GM18951 (cell line): ENCODE measurements around the gene VMP1.
"Not testable (repeated sequence)": the region's sequence is repeated elsewhere in the genome, so short reads cannot be mapped to it uniquely, and the experiment has no call there.

Experiments
- POLR2A ChIP-seq: IDR thresholded peaks from 4 replicates; pipeline ENCODE4 v1.6.1; 2011; ENCODE audit warnings: mild to moderate bottlenecking; ENCODE audit not compliant: insufficient read length, insufficient read depth; ENCODE audit errors: extremely low read depth
- in situ Hi-C: fragments of 300-500 bp; cut with MboI; formaldehyde crosslinking; loops from one replicate; pipeline ENCODE4 v1.12.0; 2022; ENCODE audit warnings: low sequenced_read_pairs, mixed read lengths, inconsistent platforms; ENCODE audit not compliant: unreplicated experiment

The VMP1 gene

GRCh38 chr17:59783221-59784047, 76.0 kb downstream of the VMP1 start:
- in situ Hi-C loops, result no loop called here
- TF ChIP-seq POLR2A, result no peak

DNA sequence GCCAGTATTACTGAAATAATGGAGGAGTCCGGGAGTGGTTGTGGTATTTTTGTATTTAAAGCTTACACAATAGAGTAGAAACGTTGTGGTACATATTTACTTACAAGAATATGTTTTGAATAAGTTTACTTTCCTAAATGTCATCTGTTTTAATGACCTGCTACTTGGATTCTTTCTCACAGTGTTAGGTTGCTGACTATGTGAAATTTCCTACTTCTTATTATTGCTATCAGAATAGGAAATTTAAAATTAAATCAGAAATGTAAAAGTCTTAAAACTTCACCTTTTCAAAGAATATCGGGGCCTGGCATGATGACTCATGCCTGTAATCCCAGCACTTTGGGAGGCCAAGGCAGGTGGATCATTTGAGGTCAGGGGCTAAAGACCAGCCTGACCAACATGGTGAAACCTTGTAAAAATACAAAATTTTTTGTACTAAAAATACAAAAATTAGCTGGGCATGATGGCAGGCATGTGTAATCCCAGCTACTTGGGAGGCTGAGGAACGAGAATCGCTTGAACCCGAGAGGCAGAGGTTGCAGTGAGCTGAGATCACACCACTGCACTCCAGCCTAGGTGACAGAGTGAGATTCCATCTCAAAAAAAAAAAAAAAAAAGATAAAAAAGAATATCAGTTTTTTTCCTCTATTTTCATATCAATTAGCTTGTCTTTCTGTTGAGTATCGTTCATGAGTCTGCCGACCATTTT, 77.8 kb downstream of the VMP1 start:
- TF ChIP-seq POLR2A, result no peak
- in situ Hi-C loops, result no loop called here

- in situ Hi-C loops, result no loop called here
- TF ChIP-seq POLR2A, result peak; percentile 43
These were observed 78.7 kb downstream of the VMP1 start for GRCh38 chr17:59786213-59786535.

- TF ChIP-seq POLR2A, result peak; percentile 17
- in situ Hi-C loops, result no loop called here
These were observed 79.3 kb downstream of the VMP1 start for GRCh38 chr17:59786536-59787319.

DNA sequence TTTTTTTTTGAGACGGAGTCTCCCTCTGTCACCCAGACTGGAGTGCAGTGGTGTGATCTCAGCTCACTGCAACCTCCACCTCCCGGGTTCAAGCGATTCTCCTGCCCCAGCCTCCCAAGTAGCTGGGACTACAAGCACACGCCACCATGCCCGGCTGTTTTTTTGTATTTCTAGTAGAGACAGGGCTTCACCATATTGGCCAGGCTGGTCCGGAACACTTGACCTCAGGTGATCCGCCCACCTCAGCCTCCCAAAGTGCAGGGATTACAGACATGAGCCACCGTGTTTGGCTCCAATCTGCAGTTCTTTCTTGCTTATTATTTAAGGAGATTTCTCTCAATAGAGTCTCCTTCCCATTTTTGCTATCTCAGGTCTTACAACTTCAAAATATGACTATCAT, 82.4 kb downstream of the VMP1 start:
- in situ Hi-C loops, result not testable (repeated sequence)

- in situ Hi-C loops, result not testable (repeated sequence)
These were observed 83.0 kb downstream of the VMP1 start for GRCh38 chr17:59790418-59790817.

DNA sequence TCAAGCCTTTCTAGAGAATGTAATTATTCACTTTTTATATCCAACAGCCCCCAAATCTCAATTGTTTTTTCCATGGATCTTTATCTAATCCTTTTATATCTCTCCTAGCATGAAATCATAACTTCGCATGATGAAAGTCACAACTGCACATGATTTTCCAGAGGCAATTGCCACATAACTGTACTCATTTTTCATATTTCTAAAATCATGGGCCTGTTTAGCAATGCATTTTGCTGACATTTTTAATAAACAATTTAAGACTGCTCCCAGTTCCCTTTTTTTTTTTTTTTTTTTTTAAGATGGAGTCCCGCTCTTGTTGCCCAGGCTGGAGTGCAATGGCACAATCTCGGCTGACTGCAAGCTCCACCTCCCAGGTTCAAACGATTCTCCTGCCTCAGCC, 83.5 kb downstream of the VMP1 start:
- no peak for TF ChIP-seq POLR2A
- in situ Hi-C loops, result no loop called here

DNA sequence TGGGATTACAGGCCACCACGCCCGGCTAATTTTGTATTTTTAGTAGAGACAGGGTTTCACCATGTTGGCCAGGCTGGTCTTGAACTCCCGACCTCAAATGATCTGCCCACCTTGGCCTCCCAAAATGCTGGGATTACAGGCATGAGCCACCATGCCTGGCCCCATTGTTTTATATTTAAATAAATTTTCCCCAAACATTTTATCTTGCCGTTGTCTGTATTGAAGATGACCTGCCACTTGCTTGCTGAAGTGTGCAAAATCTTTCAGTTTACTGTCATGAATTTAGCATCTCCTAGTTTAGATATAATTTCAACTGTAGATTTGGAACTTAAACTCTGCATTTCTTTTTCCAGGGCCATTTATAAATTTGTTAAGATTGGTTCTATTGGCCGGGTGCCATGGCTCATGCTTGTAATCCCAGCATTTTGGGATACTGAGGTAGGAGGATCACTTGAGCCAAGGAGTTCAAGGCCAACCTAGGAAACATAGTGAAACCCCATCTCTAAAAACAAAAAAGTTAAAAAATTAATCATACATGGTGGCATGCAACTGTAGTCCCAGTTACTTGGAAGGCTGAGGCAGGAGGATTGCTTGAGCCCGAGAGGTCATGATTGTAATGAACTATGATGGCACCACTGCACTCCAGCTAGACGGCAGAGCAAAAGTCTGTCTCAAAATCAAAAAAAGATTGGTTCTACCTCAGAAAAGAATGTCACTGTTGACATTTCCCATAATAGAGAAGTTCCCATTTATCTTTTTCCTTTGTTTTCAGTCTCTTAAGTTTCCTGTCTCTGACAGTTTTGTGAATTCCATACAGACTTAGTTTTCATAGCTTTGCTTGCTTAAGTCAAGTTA, 84.4 kb downstream of the VMP1 start:
- in situ Hi-C loops, result no loop called here
- no peak for TF ChIP-seq POLR2A

- in situ Hi-C loops, result not testable (repeated sequence)
These were observed 85.0 kb downstream of the VMP1 start for GRCh38 chr17:59792458-59792823.

- in situ Hi-C loops, result no loop called here
These were observed 85.8 kb downstream of the VMP1 start for GRCh38 chr17:59793205-59793604.

GRCh38 chr17:59796138-59796537, 88.7 kb downstream of the VMP1 start:
- in situ Hi-C loops, result no loop called here
- no peak for TF ChIP-seq POLR2A

More at GRCh38 chr17:59793205-59793604, 85.8 kb downstream of the VMP1 start:
- TF ChIP-seq POLR2A, result no peak

- TF ChIP-seq POLR2A, result no peak
- in situ Hi-C loops, result no loop called here
These were observed 89.3 kb downstream of the VMP1 start for GRCh38 chr17:59796785-59797205.

DNA sequence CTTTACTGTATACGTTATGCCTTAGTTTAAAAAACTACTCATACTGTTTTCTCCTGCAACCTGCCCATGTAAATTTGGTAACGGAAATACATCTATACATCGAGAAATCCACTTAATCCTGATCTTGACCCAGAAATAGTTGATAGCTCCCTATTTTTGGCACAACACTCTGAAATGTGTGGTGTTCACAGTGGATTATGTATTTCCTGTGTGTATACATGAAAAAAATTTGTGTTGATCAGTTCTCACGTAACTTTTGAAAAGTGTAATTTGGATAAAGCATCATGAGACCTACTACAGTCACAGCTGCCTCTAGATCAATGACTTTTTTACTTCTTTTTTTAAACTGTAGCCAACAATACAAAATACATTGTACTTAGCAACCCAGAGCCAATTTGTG, 90.7 kb downstream of the VMP1 start:
- in situ Hi-C loops, result no loop called here
- TF ChIP-seq POLR2A, result no peak
